Smooth muscle cell of trachea (primary cell): ENCODE results near the gene BLTP2. TPM values are rescaled to one million over a fixed set of nuclear protein-coding genes. Genes with fewer than 3 reads are reported as not detected.

ENCODE experiments used
- total RNA-seq: library from RNA; depleted of rRNA; stranded (reverse); fragments of >200 nt; gene quantifications from 2 replicates; pipeline ENCODE4 v1.2.1, GENCODE V29; 2014

BLTP2 gene
- total RNA-seq = 154 and 173 TPM in 2 replicates

GRCh38 chr17:28644787-28645575, at the start of gene BLTP2:
BLTP2 (minus strand) TSS chr17:28645158; CDS start chr17:28645056, 102 bp downstream.

GRCh38 chr17:28661635-28662526, 16.9 kb upstream of the BLTP2 start, which contains the start of the genes SDF2 and SUPT6H:
SDF2 (minus strand) TSS chr17:28661906; CDS start chr17:28661876, 30 bp downstream.
SUPT6H (plus strand) TSS chr17:28662205; CDS start chr17:28673402, 11,197 bp downstream.

GRCh38 chr17:28613931-28614381, 31.0 kb downstream of the BLTP2 start, which contains the start of gene RSKR:
RSKR (minus strand) TSS chr17:28614185; CDS start chr17:28614161, 24 bp downstream.

GRCh38 chr17:28598799-28599310, 46.1 kb downstream of the BLTP2 start, which contains the start of gene SPAG5:
SPAG5 (minus strand) TSS chr17:28599025; CDS start chr17:28598946, 79 bp downstream.

Other genes starting within 250 kb of the BLTP2 start
- gene SLC46A1, start 238.9 kb downstream of the BLTP2 start, total RNA-seq = 3.2 and 8.1 TPM in 2 replicates
- gene SLC13A2, start 171.5 kb downstream of the BLTP2 start, total RNA-seq = not detected in 2 replicates
- gene FOXN1, start 138.8 kb downstream of the BLTP2 start, total RNA-seq = not detected in 2 replicates
- gene UNC119, start 92.5 kb downstream of the BLTP2 start, total RNA-seq = 18.0 and 43.2 TPM in 2 replicates
- gene PIGS, start 73.6 kb downstream of the BLTP2 start, total RNA-seq = 61.2 and 78.9 TPM in 2 replicates
- gene ALDOC, start 68.3 kb downstream of the BLTP2 start, total RNA-seq = 72.4 and 98.9 TPM in 2 replicates
- gene SPAG5, start 46.1 kb downstream of the BLTP2 start, total RNA-seq = 5.6 and 46.1 TPM in 2 replicates
- gene RSKR, start 31.0 kb downstream of the BLTP2 start, total RNA-seq = 5.1 and 5.8 TPM in 2 replicates
- gene SDF2, start 16.7 kb upstream of the BLTP2 start, total RNA-seq = 49.8 and 56.4 TPM in 2 replicates
- 55.9 and 59.9 TPM in 2 replicates for gene SUPT6H, start 17.0 kb upstream of the BLTP2 start, total RNA-seq
- gene PROCA1, start 66.7 kb upstream of the BLTP2 start, total RNA-seq = 1.9 and 3.1 TPM in 2 replicates
- gene RAB34, start 72.7 kb upstream of the BLTP2 start, total RNA-seq = 239 and 240 TPM in 2 replicates
- 437 and 574 TPM in 2 replicates for gene RPL23A, start 74.8 kb upstream of the BLTP2 start, total RNA-seq
- gene TLCD1, start 81.1 kb upstream of the BLTP2 start, total RNA-seq = 4.1 and 7.1 TPM in 2 replicates
- gene NEK8, start 83.6 kb upstream of the BLTP2 start, total RNA-seq = 4.4 and 5.6 TPM in 2 replicates
- gene TRAF4, start 98.9 kb upstream of the BLTP2 start, total RNA-seq = 14.3 and 26.8 TPM in 2 replicates
- gene FAM222B, start 197.6 kb upstream of the BLTP2 start, total RNA-seq = 4.0 and 5.2 TPM in 2 replicates
- gene ERAL1, start 209.9 kb upstream of the BLTP2 start, total RNA-seq = 32.7 and 35.4 TPM in 2 replicates